Activated CD8-positive, alpha-beta T cell treated with anti-CD3 and anti-CD28 coated beads for 36 hours (primary cell): ENCODE measurements around the gene ZNF574. TPM values are rescaled to one million over a fixed set of nuclear protein-coding genes. Genes with fewer than 3 reads are reported as not detected.

ENCODE experiments used
- ATAC-seq: fragments of 200-7000 bp; cut with Tn5 transposase; one replicate; pipeline ENCODE4 v1.10.0; 2021; ENCODE audit warnings: mild to moderate bottlenecking, moderate library complexity
- CTCF ChIA-PET: fragments of 350-600 bp; sonication (Branson Sonifier 250); formaldehyde crosslinking; loops from one replicate; lab custom pipeline; 2021; ENCODE audit warnings: antibody characterized with exemption; lab: Charles Lee
- POLR2A ChIA-PET: fragments of 350-600 bp; sonication (Branson Sonifier 250); formaldehyde crosslinking; loops from one replicate; lab custom pipeline; 2021; ENCODE audit warnings: antibody characterized with exemption; lab: Charles Lee
- DNase-seq: peaks from one replicate; pipeline ENCODE4 v3.0.0-alpha.2; 2020
- H3K27ac Mint-ChIP-seq: one replicate; pipeline ENCODE4 v1.8.0; 2021; ENCODE audit warnings: mild to moderate bottlenecking, mixed read lengths
- H3K27me3 Mint-ChIP-seq: one replicate; pipeline ENCODE4 v1.8.0; 2021; ENCODE audit warnings: mixed read lengths
- H3K36me3 Mint-ChIP-seq: one replicate; pipeline ENCODE4 v1.8.0; 2021; ENCODE audit warnings: low read depth, mixed read lengths
- H3K4me1 Mint-ChIP-seq: one replicate; pipeline ENCODE4 v1.8.0; 2021; ENCODE audit warnings: low read depth, mixed read lengths
- H3K4me3 Mint-ChIP-seq: one replicate; pipeline ENCODE4 v1.8.0; 2021; ENCODE audit warnings: mild to moderate bottlenecking, moderate library complexity, mixed read lengths
- H3K9me3 Mint-ChIP-seq: one replicate; pipeline ENCODE4 v1.8.0; 2021; ENCODE audit warnings: mixed read lengths
- CTCF ChIP-seq: fragments of 200-600 bp; IDR thresholded peaks from one replicate; pipeline ENCODE4 v1.8.0; 2022; ENCODE audit warnings: antibody characterized with exemption, mild to moderate bottlenecking
- intact Hi-C: fragments of 100-400 bp; cut with micrococcal nuclease; formaldehyde crosslinking; loops from one replicate; pipeline ENCODE4 v1.10.0; 2022
- total RNA-seq, 2 experiments: library from RNA; stranded (reverse); gene quantifications; one replicate each; pipeline ENCODE4 v1.2.3, GENCODE V29; 2021

The ZNF574 gene
- total RNA-seq, 2 experiments from 2014 or later = 12.4 to 12.8 TPM

GRCh38 chr19:42110658-42111057 lies 34.7 kb downstream of the ZNF574 start:
- ATAC-seq (no peak), DNase-seq (no peak)
- intact Hi-C loops = no loop called here
- POLR2A ChIA-PET = interaction anchor here (0.6 to 1.5 kb wide), 7 partner anchors 16 to 236 kb away, joined by 3 to 4 read pairs (median 3); partner anchors contain the start of gene POU2F2
- no peak overlapping the region for H3K4me3 Mint-ChIP-seq
- H3K27me3 Mint-ChIP-seq = no peaks in the 10 kb centered on the region
- no peak for TF ChIP-seq CTCF
- peak overlapping the region; percentile 87 for H3K27ac Mint-ChIP-seq
- CTCF ChIA-PET = interaction anchor here (1.1 to 5.6 kb wide), 8 partner anchors 11 to 328 kb away, joined by 3 to 112 read pairs (median 6); partner anchors contain the start of gene POU2F2
- H3K9me3 Mint-ChIP-seq = no peaks in the 10 kb centered on the region
- peaks cover 29% of the 10 kb centered on the region for H3K36me3 Mint-ChIP-seq
- peaks cover 49% of the 10 kb centered on the region for H3K4me1 Mint-ChIP-seq

- ChIA-PET CTCF (interaction anchor here (1.1 to 5.6 kb wide), 7 partner anchors 10 to 327 kb away, joined by 3 to 112 read pairs (median 6); partner anchors contain the start of gene POU2F2), POLR2A (interaction anchor here (0.7 to 1.5 kb wide), 5 partner anchors 21 to 237 kb away, joined by 3 to 4 read pairs (median 3); partner anchors contain the start of gene POU2F2)
- Mint-ChIP-seq H3K27me3 (no peaks in the 10 kb centered on the region), H3K4me3 (no peak overlapping the region), H3K36me3 (peaks cover 34% of the 10 kb centered on the region), H3K27ac (peak overlapping the region; percentile 87), H3K9me3 (no peaks in the 10 kb centered on the region), H3K4me1 (peaks cover 42% of the 10 kb centered on the region)
- intact Hi-C loops = no loop called here
- DNase-seq (no peak), ATAC-seq (no peak)
- TF ChIP-seq CTCF = no peak
These were observed 35.4 kb downstream of the ZNF574 start for GRCh38 chr19:42111384-42111783.

GRCh38 chr19:42111811-42112210 lies 35.8 kb downstream of the ZNF574 start:
- intact Hi-C loops = no loop called here
- H3K4me1 Mint-ChIP-seq = peaks cover 41% of the 10 kb centered on the region
- H3K36me3 Mint-ChIP-seq = peaks cover 38% of the 10 kb centered on the region
- peak overlapping the region; percentile 87 for H3K27ac Mint-ChIP-seq
- H3K27me3 Mint-ChIP-seq = no peaks in the 10 kb centered on the region
- no peaks in the 10 kb centered on the region for H3K9me3 Mint-ChIP-seq
- H3K4me3 Mint-ChIP-seq = no peak overlapping the region
- ChIA-PET CTCF (interaction anchor here (1.1 to 5.6 kb wide), 6 partner anchors 9 to 168 kb away, joined by 3 to 112 read pairs (median 21); partner anchors contain the start of gene POU2F2), POLR2A (interaction anchor here (1.0 to 1.4 kb wide), 2 partner anchors 20 to 180 kb away, joined by 3 to 4 read pairs; partner anchors contain the start of gene POU2F2)
- no peak for TF ChIP-seq CTCF
- DNase-seq (no peak), ATAC-seq (no peak)

- no peak for TF ChIP-seq CTCF
- DNase-seq = peak; percentile 25
- ATAC-seq = peak; percentile 38
- Mint-ChIP-seq H3K27me3 (no peaks in the 10 kb centered on the region), H3K9me3 (no peaks in the 10 kb centered on the region), H3K4me1 (peaks cover 48% of the 10 kb centered on the region), H3K36me3 (peaks cover 49% of the 10 kb centered on the region), H3K27ac (peak overlapping the region; percentile 87), H3K4me3 (no peak overlapping the region)
- intact Hi-C loops = no loop called here
- POLR2A ChIA-PET = interaction anchor here (0.9 to 1.0 kb wide), 3 partner anchors 9 to 92 kb away, joined by 3 to 4 read pairs (median 3); partner anchors contain the start of gene POU2F2
- CTCF ChIA-PET = interaction anchor here (1.2 to 2.7 kb wide), 4 partner anchors 9 to 166 kb away, joined by 5 to 12 read pairs (median 8); partner anchors contain the start of gene POU2F2
These were observed 37.8 kb downstream of the ZNF574 start for GRCh38 chr19:42113641-42114348.
